GM19397 (cell line): Measurements from ENCODE around the gene TBC1D20.
"Not testable (repeated sequence)": the region's sequence is repeated elsewhere in the genome, so short reads cannot be mapped to it uniquely, and the experiment has no call there.

Experiments used
- ATAC-seq: cut with Tn5 transposase; IDR thresholded peaks from one replicate; pipeline ENCODE4 v1.9.1; 2021; ENCODE audit warnings: mild to moderate bottlenecking, moderate library complexity; ENCODE audit not compliant: unreplicated experiment

TBC1D20 gene, protein sequence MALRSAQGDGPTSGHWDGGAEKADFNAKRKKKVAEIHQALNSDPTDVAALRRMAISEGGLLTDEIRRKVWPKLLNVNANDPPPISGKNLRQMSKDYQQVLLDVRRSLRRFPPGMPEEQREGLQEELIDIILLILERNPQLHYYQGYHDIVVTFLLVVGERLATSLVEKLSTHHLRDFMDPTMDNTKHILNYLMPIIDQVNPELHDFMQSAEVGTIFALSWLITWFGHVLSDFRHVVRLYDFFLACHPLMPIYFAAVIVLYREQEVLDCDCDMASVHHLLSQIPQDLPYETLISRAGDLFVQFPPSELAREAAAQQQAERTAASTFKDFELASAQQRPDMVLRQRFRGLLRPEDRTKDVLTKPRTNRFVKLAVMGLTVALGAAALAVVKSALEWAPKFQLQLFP

DNA sequence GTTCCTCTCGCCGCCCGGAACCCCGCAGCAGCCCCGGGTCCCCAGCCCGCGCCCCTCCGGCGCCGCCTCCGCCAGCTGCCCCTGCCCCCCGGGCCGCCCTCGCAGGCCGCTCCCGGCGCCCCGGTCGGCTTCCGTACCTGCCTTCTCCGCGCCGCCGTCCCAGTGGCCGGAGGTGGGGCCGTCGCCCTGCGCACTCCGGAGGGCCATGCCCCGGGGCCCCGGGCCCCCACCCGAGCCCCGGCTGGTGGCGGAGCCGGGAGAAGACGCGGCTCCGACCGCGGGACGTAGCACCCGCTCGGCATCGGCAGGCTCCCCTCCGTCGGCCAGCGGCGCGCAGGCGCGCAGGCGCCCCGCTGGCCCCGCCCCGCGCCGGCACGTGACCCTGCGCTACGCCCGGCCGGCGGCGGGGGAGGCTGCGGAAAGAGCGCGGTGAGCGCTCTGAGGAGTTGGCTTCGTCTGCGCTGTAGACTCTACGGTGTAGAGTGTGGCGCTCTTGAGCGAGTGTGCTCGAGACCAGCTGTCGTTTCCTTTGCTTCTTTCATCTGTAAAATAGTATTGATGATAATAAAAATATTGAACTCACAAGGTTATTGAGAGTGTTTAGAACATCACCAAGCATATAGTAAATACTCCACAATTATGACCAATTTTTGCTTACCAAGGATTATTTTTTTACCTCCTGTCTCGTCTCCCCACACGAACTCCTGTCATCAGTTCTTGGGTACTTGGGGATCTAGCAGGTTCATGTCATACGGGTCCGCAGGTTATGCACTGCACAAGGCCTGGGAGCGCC lies at the start of gene TBC1D20:
Gene TBC1D20, minus strand, starts transcription at position 335 of the 793 bp plus-strand sequence. Its CDS starts 128 bp downstream, at position 207.
- peak; percentile 90 for ATAC-seq

DNA sequence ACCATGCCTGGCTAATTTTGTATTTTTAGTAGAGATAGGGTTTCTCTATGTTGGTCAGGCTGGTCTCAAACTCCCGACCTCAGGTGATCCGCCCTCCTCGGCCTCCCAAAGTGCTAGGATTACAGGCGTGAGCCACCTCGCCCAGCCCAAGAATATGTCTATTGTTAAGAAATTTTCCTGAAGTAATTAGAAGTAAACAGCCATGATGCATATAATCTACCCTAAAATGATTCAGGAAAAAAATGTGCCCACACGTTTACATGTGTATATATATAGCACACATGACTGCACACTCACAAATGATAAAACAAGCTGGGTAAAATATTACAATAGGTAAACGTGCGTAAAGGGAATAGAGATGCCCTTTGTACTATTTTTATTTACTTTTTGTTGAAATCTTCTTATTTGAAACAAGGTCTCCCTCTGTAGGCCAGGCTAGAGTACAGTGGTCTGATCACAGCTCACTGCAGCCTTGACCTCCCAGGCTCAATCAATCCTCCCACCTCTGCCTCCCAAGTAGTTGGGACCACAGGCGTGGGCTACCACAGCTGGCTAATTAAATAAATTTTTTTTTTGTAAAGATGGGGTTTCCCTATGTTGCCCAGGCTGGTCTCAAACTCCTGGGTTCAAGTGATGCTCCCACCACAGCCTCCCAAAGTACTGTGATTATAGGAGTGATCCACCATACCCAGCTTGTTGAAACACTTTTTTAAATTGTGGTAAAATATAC lies 48.2 kb upstream of the TBC1D20 start:
- ATAC-seq, result not testable (repeated sequence)

GRCh38 chr20:508364-508787 lies 46.0 kb upstream of the TBC1D20 start:
- not testable (repeated sequence) for ATAC-seq

GRCh38 chr20:507761-508332 lies 45.5 kb upstream of the TBC1D20 start:
- no peak for ATAC-seq

DNA sequence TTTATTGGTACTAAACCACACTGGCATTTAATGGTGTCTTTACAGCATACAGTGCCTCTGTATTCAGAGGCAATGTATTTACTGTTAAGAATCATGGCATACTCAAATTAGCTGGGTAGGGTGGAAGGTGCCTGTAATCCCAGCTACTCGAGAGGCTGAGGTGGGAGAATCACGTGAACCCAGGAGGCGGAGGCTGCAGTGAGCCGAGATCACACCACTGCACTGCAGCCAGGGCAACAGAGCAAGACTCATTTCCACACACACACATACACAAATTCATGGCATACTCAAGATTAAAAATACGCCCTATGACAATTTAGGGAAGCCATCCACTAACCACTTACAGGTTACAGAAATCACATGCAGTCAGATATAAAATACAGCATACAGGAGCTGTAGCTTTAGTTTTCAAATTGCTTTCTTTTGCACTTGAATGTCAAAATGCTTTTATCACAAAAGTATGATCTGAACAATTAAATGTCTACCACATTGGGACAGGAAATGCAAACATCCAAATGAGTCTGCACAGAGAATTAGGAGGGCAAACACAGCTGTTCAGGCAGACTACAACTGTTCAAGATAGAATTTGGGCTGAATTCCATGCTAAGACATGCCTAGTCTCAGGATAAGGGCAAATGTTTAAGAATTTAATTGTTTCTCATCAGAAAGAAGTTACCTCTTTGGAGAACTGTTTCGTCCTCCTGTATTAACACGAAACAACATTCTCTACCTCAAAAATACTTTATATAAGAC lies 44.8 kb upstream of the TBC1D20 start:
- ATAC-seq, result no peak

DNA sequence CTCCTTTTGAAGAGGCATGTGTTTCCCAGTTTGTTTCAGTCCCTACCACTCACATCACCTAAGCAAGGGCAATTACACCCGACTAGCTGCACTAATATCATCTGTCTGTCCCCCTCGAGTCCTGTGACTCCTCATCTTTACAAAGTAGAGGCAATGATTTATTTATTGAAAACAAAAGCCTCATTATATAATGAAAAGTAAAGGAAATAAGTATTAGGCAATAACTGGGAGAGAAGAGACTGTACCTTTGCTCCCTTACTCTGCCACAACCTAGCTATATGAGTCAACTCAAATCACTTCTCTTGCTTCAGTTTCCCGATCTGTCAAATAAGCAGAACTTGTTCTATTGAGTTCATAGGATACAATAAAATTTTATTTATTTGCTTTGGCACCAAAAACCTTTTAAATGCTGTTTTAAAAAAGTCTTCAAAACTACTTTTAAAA lies 42.3 kb upstream of the TBC1D20 start:
- no peak for ATAC-seq

- ATAC-seq, result no peak
These were observed 40.9 kb upstream of the TBC1D20 start for GRCh38 chr20:503048-503737.

DNA sequence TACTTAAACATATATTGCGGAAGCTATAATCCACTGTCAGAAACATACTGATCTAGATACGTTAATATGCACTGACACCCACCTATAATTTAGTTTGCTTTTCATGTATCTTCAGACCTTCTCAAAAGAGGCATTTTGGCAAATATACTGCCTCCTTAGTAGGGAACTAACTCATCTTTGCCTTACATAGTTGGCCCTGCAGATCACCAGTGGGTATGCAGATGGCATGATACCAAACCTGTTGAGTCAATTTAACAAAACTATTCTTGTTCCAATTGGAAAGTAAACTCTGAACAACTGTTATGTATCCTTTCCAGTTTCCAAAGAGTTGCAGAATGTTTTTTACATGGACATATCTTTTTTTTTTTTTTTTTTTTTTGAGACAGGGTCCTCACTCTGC lies 35.6 kb upstream of the TBC1D20 start:
- ATAC-seq, result no peak

- ATAC-seq, result no peak
These were observed 33.9 kb upstream of the TBC1D20 start for GRCh38 chr20:496126-496696.

- no peak for ATAC-seq
These were observed 29.8 kb upstream of the TBC1D20 start for GRCh38 chr20:492159-492558.

DNA sequence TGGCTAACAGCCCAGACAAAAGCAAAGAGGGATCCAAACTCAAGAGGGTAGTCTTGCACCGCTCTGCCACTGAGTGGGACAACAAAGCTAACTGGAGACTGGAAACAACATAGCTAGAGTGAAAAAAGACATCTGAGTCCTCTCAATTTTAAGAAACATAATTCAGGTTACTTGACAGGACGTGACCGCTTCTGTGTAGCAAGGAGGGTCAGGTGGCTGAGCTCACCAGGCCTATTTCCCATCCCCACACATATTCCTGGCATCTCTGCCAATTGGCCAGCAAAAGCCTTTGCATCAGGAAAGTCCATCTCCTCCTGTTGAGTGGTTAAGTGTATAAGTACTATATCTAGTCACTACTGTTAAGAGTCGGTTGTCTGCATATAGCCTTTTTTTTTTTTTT lies 25.3 kb upstream of the TBC1D20 start:
- no peak for ATAC-seq

DNA sequence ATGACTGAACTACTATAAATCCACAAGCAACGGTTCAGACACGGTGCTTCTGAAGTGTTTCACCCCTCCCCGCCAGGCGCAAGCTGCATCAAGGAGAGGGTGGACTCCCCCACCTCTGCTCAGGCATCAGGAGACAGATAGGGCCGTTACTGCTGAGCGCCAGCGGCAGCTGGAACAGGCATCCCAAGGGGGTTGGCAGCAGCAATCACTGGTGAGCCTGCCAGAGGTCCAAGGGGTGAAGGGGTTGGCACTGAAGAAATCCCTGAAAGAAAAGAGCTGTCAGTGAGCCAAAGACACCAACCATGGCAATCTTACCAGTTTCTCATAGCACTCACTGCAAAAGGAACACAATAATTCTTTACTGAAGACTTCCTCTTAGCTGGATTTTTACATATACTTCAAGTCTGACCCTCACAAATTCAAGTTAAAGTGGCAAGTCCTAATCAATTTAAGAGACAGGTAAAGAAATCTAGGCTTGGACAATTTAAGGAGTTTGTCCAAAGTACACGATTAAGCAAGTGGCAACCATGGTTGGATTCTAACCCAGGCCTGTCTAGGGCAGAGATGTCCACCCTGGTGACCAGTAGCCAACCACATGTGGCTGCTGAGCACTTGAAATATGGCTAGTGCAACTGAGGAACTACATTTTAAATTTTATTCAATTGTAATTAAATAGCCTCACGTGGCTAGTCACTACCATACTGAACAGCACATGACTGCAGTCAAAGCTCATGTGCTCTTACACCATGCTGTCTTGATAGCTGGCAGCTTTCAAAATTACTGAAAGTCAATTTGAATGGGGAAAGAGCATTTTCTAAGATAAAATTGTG lies 21.7 kb upstream of the TBC1D20 start:
- no peak for ATAC-seq

GRCh38 chr20:481167-481566 lies 18.8 kb upstream of the TBC1D20 start:
- no peak for ATAC-seq

- no peak for ATAC-seq
These were observed 17.7 kb upstream of the TBC1D20 start for GRCh38 chr20:480044-480443.

DNA sequence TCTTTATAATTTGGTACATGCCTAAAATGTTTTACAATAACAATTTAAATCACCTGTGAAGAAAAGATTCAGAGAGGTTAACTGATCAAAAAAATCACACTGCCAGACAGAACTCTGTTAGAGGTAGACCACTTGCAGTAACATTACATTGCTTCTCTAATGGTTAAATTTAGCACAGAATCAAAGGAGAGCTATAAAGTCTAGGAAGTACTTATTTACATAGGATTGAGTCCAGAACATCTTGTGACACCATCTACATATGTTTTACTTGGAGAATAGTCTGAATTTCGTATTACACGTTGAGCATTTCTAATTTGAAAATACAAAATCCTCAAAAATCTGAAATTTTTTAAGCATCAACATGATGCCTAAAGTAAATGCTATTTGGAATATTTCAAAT lies 17.2 kb upstream of the TBC1D20 start:
- no peak for ATAC-seq

- ATAC-seq, result no peak
These were observed 16.7 kb upstream of the TBC1D20 start for GRCh38 chr20:478949-479429.

DNA sequence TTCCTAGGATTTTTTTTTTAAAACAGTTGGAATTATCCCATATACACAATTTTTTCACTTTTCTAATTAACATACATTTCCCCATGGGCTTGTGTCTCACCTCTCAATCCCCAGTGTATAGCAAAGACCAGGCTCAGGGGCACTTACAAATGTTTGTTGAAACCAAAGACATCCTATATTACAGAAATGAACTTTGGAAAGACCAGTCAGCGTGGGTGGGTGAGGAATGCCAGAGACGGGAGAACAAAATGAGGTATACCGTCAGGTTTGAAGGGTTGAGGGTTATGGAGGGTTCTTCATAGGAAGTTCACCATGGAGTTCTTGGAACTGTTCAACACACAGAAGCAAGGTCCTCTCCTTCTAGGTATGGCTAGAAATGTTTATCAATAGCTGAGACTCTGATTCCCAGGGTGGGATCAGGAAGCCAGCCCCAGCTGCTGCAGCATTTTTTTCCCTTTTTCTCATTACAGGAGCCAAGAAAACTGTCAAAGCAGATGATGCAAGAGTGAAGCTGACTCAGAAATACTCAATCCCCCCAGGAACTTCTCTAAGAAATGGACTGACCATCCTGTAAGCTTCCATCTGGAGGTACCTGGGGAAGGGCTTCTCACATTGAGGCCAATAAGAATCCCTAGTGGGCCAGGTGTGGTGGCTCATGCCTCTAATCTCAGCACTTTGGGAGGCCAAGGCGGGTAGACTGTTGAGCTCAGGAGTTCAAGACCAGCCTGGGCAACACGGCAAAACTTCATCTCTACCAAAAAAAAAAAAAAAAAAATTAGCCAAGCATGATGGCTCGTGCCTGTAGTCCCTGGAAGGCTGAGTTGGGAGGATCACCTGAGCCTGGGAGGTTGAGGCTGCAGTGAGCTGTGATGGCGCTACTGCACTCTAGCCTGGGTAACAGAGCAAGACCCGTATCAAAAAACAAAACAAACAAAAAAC lies 15.9 kb upstream of the TBC1D20 start:
- ATAC-seq, result no peak
